OCI-LY7 (cell line): Measurements from ENCODE around the gene PELI1. TPM values are rescaled to one million over a fixed set of nuclear protein-coding genes. Genes with fewer than 3 reads are reported as not detected.
"Not testable (repeated sequence)": the region's sequence is repeated elsewhere in the genome, so short reads cannot be mapped to it uniquely, and the experiment has no call there.

Source experiments
- BruUV-seq: library from RNA; stranded (reverse); fragments of 400-500 nt; replicated peaks from 2 replicates; lab custom pipeline; 2021; lab: Mats Ljungman, UMichigan
- CTCF ChIA-PET: fragments of 300-600 bp; sonication (Branson Sonifier 250); formaldehyde crosslinking; loops from one replicate; lab custom pipeline; 2022; ENCODE audit warnings: antibody characterized with exemption; ENCODE audit not compliant: unreplicated experiment; lab: Charles Lee
- POLR2A ChIA-PET: fragments of 300-600 bp; sonication (Branson Sonifier 250); formaldehyde crosslinking; loops from one replicate; lab custom pipeline; 2022; ENCODE audit warnings: antibody characterized with exemption; lab: Charles Lee
- DNase-seq: peaks from one replicate; pipeline ENCODE4 v3.0.0-alpha.2; 2015; ENCODE audit warnings: low spot score
- H2AFZ ChIP-seq: fragments of 200-600 bp; sonication (generic), shearing (Covaris generic); 2 replicates; pipeline ENCODE4 v1.6.1; 2014; ENCODE audit warnings: mild to moderate bottlenecking, antibody characterized with exemption, low read length, moderate library complexity
- H3K27ac ChIP-seq: fragments of 200-600 bp; sonication (generic); 2 replicates; pipeline ENCODE4 v1.5.1; 2014; ENCODE audit warnings: mixed run types, low read depth, mild to moderate bottlenecking, moderate library complexity, low read length, inconsistent platforms; ENCODE audit not compliant: poor library complexity, severe bottlenecking
- H3K36me3 ChIP-seq: fragments of 200-600 bp; sonication (generic); 2 replicates; pipeline ENCODE4 v1.6.1; 2014; ENCODE audit warnings: mild to moderate bottlenecking, antibody characterized with exemption, low read length, moderate library complexity, mixed read lengths; ENCODE audit not compliant: insufficient read depth
- H3K4me1 ChIP-seq: fragments of 200-600 bp; sonication (generic); 2 replicates; pipeline ENCODE4 v1.5.1; 2014; ENCODE audit warnings: mild to moderate bottlenecking, low read length; ENCODE audit not compliant: insufficient read depth, poor library complexity, severe bottlenecking
- H3K4me2 ChIP-seq: fragments of 200-600 bp; sonication (generic); 2 replicates; pipeline ENCODE4 v1.6.1; 2014; ENCODE audit warnings: mild to moderate bottlenecking, low read length
- H3K4me3 ChIP-seq: fragments of 200-600 bp; sonication (generic); 2 replicates; pipeline ENCODE4 v1.5.1; 2014; ENCODE audit warnings: mild to moderate bottlenecking, low read depth, low read length; ENCODE audit not compliant: poor library complexity, severe bottlenecking
- H3K79me2 ChIP-seq: fragments of 200-600 bp; sonication (generic); 2 replicates; pipeline ENCODE4 v1.6.1; 2016; ENCODE audit warnings: low read depth, mild to moderate bottlenecking, low read length, moderate library complexity, mixed read lengths; ENCODE audit not compliant: insufficient read depth
- H3K9me2 ChIP-seq: fragments of 200-600 bp; sonication (generic); 2 replicates; pipeline ENCODE4 v1.6.1; 2016; ENCODE audit warnings: mild to moderate bottlenecking, low read length, mixed read lengths; ENCODE audit not compliant: insufficient read depth
- H3K9me3 ChIP-seq: fragments of 200-600 bp; sonication (generic); 2 replicates; pipeline ENCODE4 v1.6.1; 2014; ENCODE audit warnings: mild to moderate bottlenecking, mixed run types, low read length, mixed read lengths
- H4K20me1 ChIP-seq: fragments of 200-600 bp; sonication (generic); 2 replicates; pipeline ENCODE4 v1.6.1; 2014; ENCODE audit warnings: mild to moderate bottlenecking, antibody characterized with exemption, low read length, moderate library complexity, mixed read lengths; ENCODE audit not compliant: insufficient read depth
- CTCF ChIP-seq: fragments of 200-600 bp; sonication (generic); conservative IDR thresholded peaks from 2 replicates; pipeline ENCODE4 v1.5.1; 2014; ENCODE audit warnings: mild to moderate bottlenecking, antibody characterized with exemption, low read length, moderate library complexity, mixed read lengths
- EZH2phosphoT487 ChIP-seq: fragments of 200-600 bp; sonication (generic); IDR thresholded peaks from 2 replicates; pipeline ENCODE4 v1.6.1; 2018; ENCODE audit warnings: low read depth, borderline replicate concordance, mild to moderate bottlenecking, mixed run types, antibody characterized with exemption, low read length, moderate library complexity, mixed read lengths
- intact Hi-C: fragments of 100-400 bp; cut with micrococcal nuclease; formaldehyde crosslinking; loops from one replicate; pipeline ENCODE4 v1.10.0; 2022; ENCODE audit not compliant: unreplicated experiment
- total RNA-seq, 2 experiments: library from RNA; depleted of rRNA in 1 of 2; stranded (reverse); fragments of >200 nt in 1 of 2; shearing (Covaris generic) in 1 of 2; gene quantifications; 2 replicates each; pipeline ENCODE4 v1.2.3, GENCODE V29; 2014 to 2022

Gene PELI1
- total RNA-seq, 2 experiments from 2014 or later = 108 to 174 TPM

DNA sequence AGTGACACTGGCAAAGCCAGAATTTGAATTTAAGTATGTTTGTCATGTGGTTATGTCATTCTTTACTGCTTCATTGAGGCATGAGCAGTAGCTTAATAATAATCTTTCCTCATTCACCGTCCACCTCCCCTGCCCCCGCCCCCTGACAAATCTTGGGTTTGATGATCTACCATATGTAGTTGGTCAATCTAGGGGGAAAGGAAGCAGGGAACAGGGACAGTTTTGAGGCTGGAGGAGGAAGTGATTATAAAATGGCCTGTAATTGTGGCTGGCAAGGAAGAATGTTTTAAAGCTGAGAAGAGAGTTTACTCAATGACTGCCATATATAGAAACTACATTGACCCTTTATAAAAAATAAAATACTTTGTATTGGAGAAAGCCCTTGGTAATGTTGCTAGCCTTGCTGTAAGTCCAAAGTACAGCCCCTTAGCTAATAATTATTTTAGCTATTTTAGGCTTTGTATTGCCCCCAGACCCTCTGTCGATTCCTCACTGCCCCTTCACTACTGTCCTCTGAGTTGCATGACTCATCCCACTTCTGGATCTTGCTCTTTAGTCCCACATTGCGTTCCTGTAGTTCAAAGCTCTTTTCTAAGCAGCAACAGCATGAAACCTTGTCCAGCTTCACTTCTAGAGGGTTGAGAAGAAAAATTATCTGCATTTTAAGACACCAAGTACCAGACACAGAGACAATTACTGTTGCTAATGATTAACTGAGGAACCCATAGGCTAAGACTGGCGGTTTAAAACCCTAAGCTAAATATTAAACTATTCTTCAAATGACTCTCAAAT is 38.4 kb downstream of the PELI1 start:
- TSS peak; percentile 4 for BruUV-seq
- Histone ChIP-seq H3K36me3 (peaks cover 80% of the 10 kb centered on the region), H3K27ac (peak overlapping the region; percentile 99), H3K4me1 (peaks cover 98% of the 10 kb centered on the region), H3K9me3 (no peaks in the 10 kb centered on the region), H3K9me2 (no peaks in the 10 kb centered on the region), H2AFZ (no peak overlapping the region), H4K20me1 (no peaks in the 10 kb centered on the region), H3K4me2 (peak overlapping the region; percentile 23), H3K79me2 (peaks cover 79% of the 10 kb centered on the region), H3K4me3 (no peak overlapping the region)
- ChIA-PET POLR2A (interaction anchor here (0.5 to 7.8 kb wide), 22 partner anchors 8 to 1127 kb away, joined by 3 to 78 read pairs (median 4); no protein-coding TSS in a partner anchor), CTCF (no interaction called here)
- TF ChIP-seq EZH2phosphoT487 (no peak), CTCF (no peak)
- DNase-seq = no peak
- intact Hi-C loops = no loop called here

DNA sequence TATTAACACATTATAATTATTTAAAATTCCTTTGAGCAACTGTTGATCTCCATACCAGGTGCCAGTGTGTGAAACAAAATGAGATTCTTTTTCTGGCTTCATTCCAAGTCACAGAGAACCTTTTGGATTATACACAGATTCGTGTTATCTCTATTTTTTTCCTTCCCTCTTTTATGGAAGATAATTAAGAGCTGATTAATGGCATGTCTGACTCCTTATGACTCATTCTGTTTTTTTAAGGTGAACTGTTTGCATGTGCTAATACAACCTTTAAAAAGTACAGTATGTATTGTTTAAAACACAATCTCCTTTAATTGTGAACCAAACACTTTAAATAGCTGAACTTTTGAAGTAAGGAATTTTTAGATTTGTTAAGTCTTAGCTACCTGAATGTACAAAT is 39.3 kb downstream of the PELI1 start:
- Histone ChIP-seq H3K4me3 (no peak overlapping the region), H2AFZ (no peak overlapping the region), H3K9me3 (no peaks in the 10 kb centered on the region), H3K27ac (peak overlapping the region; percentile 99), H4K20me1 (no peaks in the 10 kb centered on the region), H3K36me3 (peaks cover 83% of the 10 kb centered on the region), H3K79me2 (peaks cover 74% of the 10 kb centered on the region), H3K4me2 (peak overlapping the region; percentile 23), H3K4me1 (peaks cover 99% of the 10 kb centered on the region), H3K9me2 (no peaks in the 10 kb centered on the region)
- CTCF ChIA-PET = no interaction called here
- TF ChIP-seq CTCF = no peak
- TF ChIP-seq EZH2phosphoT487 = no peak
- intact Hi-C loops = no loop called here
- no peak for DNase-seq
- POLR2A ChIA-PET = interaction anchor here (0.6 to 7.8 kb wide), 16 partner anchors 11 to 1005 kb away, joined by 3 to 78 read pairs (median 5); no protein-coding TSS in a partner anchor
- no TSS peak for BruUV-seq

- intact Hi-C loops, DNase-seq, H3K9me3 ChIP-seq, H3K4me3 ChIP-seq, H2AFZ ChIP-seq, CTCF ChIA-PET, H4K20me1 ChIP-seq, H3K9me2 ChIP-seq, BruUV-seq: not testable (repeated sequence)
- H3K79me2 ChIP-seq = peaks cover 74% of the 10 kb centered on the region
- H3K4me2 ChIP-seq = peak overlapping the region; percentile 23
- H3K36me3 ChIP-seq = peaks cover 85% of the 10 kb centered on the region
- peak overlapping the region; percentile 99 for H3K27ac ChIP-seq
- peaks cover 99% of the 10 kb centered on the region for H3K4me1 ChIP-seq
- POLR2A ChIA-PET = interaction anchor here (0.7 to 7.8 kb wide), 13 partner anchors 9 to 641 kb away, joined by 3 to 78 read pairs (median 6); no protein-coding TSS in a partner anchor
These were observed 41.5 kb downstream of the PELI1 start for GRCh38 chr2:64102736-64103135.
